ENCODE data around the gene MDH1B.
"Not testable (repeated sequence)": the region's sequence is repeated elsewhere in the genome, so short reads cannot be mapped to it uniquely, and the experiment has no call there.

DNA sequence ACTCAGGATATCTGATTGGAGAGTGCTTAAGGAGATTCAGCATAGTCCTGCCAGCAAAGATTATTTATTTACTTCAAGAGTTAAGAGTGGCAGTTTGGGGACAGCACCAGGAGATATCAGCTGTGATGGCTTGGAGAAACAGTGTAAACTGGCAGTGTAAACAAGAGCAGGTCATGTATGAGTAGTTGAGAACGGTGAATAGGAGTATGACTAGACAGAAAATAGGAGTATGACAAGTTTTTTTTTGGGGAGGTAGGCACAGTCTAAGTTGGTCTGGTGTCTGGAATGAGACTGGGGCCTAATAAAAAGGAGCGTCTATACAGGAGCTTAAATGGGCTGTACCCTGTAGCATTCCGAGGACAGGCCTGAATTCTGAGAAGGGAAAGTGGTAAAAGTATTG lies 42.5 kb upstream of the MDH1B start:
- TF ChIP-seq, protein P1, sequence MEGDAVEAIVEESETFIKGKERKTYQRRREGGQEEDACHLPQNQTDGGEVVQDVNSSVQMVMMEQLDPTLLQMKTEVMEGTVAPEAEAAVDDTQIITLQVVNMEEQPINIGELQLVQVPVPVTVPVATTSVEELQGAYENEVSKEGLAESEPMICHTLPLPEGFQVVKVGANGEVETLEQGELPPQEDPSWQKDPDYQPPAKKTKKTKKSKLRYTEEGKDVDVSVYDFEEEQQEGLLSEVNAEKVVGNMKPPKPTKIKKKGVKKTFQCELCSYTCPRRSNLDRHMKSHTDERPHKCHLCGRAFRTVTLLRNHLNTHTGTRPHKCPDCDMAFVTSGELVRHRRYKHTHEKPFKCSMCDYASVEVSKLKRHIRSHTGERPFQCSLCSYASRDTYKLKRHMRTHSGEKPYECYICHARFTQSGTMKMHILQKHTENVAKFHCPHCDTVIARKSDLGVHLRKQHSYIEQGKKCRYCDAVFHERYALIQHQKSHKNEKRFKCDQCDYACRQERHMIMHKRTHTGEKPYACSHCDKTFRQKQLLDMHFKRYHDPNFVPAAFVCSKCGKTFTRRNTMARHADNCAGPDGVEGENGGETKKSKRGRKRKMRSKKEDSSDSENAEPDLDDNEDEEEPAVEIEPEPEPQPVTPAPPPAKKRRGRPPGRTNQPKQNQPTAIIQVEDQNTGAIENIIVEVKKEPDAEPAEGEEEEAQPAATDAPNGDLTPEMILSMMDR (IDR thresholded peaks at IDR 0.05): not testable (repeated sequence)
- not testable (repeated sequence) for TF ChIP-seq POLR2A (IDR thresholded peaks at IDR 0.05)

All from heart left ventricle (tissue), 13 donors.